HEK293 (cell line): ENCODE data around the gene CCDC187.
A peak's percentile ranks its signal among the peaks of the same experiment; 100 is the strongest.

Experiments used
- CTCF ChIA-PET: fragments of 350-600 bp; formaldehyde crosslinking; extraction: SDS; loops from one replicate; lab custom pipeline; 2021; ENCODE audit warnings: antibody characterized with exemption; lab: Yijun Ruan, JAX
- POLR2A ChIA-PET: fragments of 300-600 bp; formaldehyde crosslinking; extraction: SDS; loops from one replicate; lab custom pipeline; 2020; ENCODE audit warnings: antibody characterized with exemption, inconsistent platforms; lab: Yijun Ruan, JAX
- H3K27ac ChIP-seq: fragments of 200-500 bp; sonication (Bioruptor generic); 2 replicates; pipeline ENCODE4 v1.5.1; 2014; ENCODE audit warnings: low read depth, low read length, control low read depth, inconsistent platforms; ENCODE audit errors: extremely low read depth
- H3K36me3 ChIP-seq, 2 experiments: fragments of 200-500 bp in 1 of 2; sonication (Bioruptor generic) in 1 of 2; 1 replicate in 1 of 2; 2 replicates in 1 of 2; pipeline ENCODE4 v1.5.1; 2014 to 2017; ENCODE audit warnings: inconsistent platforms in 2 of 2, low read length in 2 of 2; ENCODE audit not compliant: control insufficient read depth in 2 of 2, insufficient read depth in 1 of 2
- H3K4me1 ChIP-seq: fragments of 200-500 bp; sonication (Bioruptor generic); 2 replicates; pipeline ENCODE4 v1.5.1; 2014; ENCODE audit warnings: mild to moderate bottlenecking, low read length, inconsistent platforms; ENCODE audit not compliant: control insufficient read depth, insufficient read depth
- H3K4me3 ChIP-seq: 2 replicates; pipeline ENCODE4 v1.5.1; 2011; ENCODE audit warnings: low read depth, mild to moderate bottlenecking, control low read depth, low read length, moderate library complexity
- H3K9me3 ChIP-seq: fragments of 200-500 bp; sonication (Bioruptor generic); 2 replicates; pipeline ENCODE4 v1.5.1; 2014; ENCODE audit warnings: low read depth, low read length, inconsistent platforms; ENCODE audit not compliant: control insufficient read depth, insufficient read depth
- EGR2 ChIP-seq: fragments of 450-650 bp; formaldehyde crosslinking; IDR thresholded peaks from 2 replicates; pipeline ENCODE4 v1.5.1; 2016; ENCODE audit warnings: low read depth, missing biosample characterization, missing genetic modification characterization
- GLIS2 ChIP-seq: fragments of 450-650 bp; formaldehyde crosslinking; IDR thresholded peaks from 2 replicates; pipeline ENCODE4 v1.5.1; 2016; ENCODE audit warnings: missing biosample characterization, missing genetic modification characterization
- SCRT1 ChIP-seq: fragments of 450-650 bp; formaldehyde crosslinking; IDR thresholded peaks from 2 replicates; pipeline ENCODE4 v1.5.1; 2016; ENCODE audit warnings: missing biosample characterization, missing genetic modification characterization, borderline replicate concordance
- SCRT2 ChIP-seq: fragments of 450-650 bp; formaldehyde crosslinking; IDR thresholded peaks from 2 replicates; pipeline ENCODE4 v1.5.1; 2016; ENCODE audit warnings: missing biosample characterization, missing genetic modification characterization
- ZBTB1 ChIP-seq: fragments of 450-650 bp; formaldehyde crosslinking; IDR thresholded peaks from 2 replicates; pipeline ENCODE4 v1.5.1; 2016; ENCODE audit warnings: missing biosample characterization, missing genetic modification characterization
- ZBTB49 ChIP-seq: fragments of 450-650 bp; formaldehyde crosslinking; IDR thresholded peaks from 2 replicates; pipeline ENCODE4 v1.5.1; 2016; ENCODE audit warnings: missing biosample characterization, missing genetic modification characterization, low read depth
- ZFHX2 ChIP-seq: fragments of 450-650 bp; formaldehyde crosslinking; conservative IDR thresholded peaks from 2 replicates; pipeline ENCODE4 v1.5.1; 2016; ENCODE audit warnings: missing biosample characterization, missing genetic modification characterization
- ZIC2 ChIP-seq: fragments of 450-650 bp; formaldehyde crosslinking; IDR thresholded peaks from 2 replicates; pipeline ENCODE4 v1.5.1; 2016; ENCODE audit warnings: missing biosample characterization, missing genetic modification characterization
- ZNF10 ChIP-seq: fragments of 450-650 bp; formaldehyde crosslinking; IDR thresholded peaks from 2 replicates; pipeline ENCODE4 v1.5.1; 2017; ENCODE audit warnings: missing biosample characterization, missing genetic modification characterization
- ZNF18 ChIP-seq: fragments of 450-650 bp; formaldehyde crosslinking; IDR thresholded peaks from 2 replicates; pipeline ENCODE4 v1.5.1; 2016; ENCODE audit warnings: missing biosample characterization, missing genetic modification characterization
- ZNF292 ChIP-seq: fragments of 450-650 bp; formaldehyde crosslinking; IDR thresholded peaks from 2 replicates; pipeline ENCODE4 v1.5.1; 2016; ENCODE audit warnings: low read depth, missing biosample characterization, missing genetic modification characterization, borderline replicate concordance
- ZNF521 ChIP-seq: fragments of 450-650 bp; formaldehyde crosslinking; IDR thresholded peaks from 2 replicates; pipeline ENCODE4 v1.5.1; 2017; ENCODE audit warnings: missing biosample characterization, mild to moderate bottlenecking, missing genetic modification characterization
- ZNF544 ChIP-seq: fragments of 450-650 bp; formaldehyde crosslinking; IDR thresholded peaks from 2 replicates; pipeline ENCODE4 v1.5.0; 2017; ENCODE audit warnings: missing biosample characterization, missing genetic modification characterization
- ZNF747 ChIP-seq: fragments of 450-650 bp; formaldehyde crosslinking; IDR thresholded peaks from 2 replicates; pipeline ENCODE4 v1.5.1; 2016; ENCODE audit warnings: missing biosample characterization, missing genetic modification characterization
- ZSCAN30 ChIP-seq: fragments of 450-650 bp; IDR thresholded peaks from 2 replicates; pipeline ENCODE4 v1.5.1; 2018; ENCODE audit warnings: missing biosample characterization, mild to moderate bottlenecking, missing genetic modification characterization, moderate library complexity
- TF ChIP-seq, protein P1 (sequence below): fragments of 450-650 bp; formaldehyde crosslinking; IDR thresholded peaks from 2 replicates; pipeline ENCODE4 v1.5.1; 2016; ENCODE audit warnings: missing biosample characterization, missing genetic modification characterization, borderline replicate concordance

CCDC187 gene

GRCh38 chr9:136297766-136298735 lies 5.8 kb downstream of the CCDC187 start (continued):
- TF ChIP-seq ZNF10 (tag by site-specific recombination) = no peak

DNA sequence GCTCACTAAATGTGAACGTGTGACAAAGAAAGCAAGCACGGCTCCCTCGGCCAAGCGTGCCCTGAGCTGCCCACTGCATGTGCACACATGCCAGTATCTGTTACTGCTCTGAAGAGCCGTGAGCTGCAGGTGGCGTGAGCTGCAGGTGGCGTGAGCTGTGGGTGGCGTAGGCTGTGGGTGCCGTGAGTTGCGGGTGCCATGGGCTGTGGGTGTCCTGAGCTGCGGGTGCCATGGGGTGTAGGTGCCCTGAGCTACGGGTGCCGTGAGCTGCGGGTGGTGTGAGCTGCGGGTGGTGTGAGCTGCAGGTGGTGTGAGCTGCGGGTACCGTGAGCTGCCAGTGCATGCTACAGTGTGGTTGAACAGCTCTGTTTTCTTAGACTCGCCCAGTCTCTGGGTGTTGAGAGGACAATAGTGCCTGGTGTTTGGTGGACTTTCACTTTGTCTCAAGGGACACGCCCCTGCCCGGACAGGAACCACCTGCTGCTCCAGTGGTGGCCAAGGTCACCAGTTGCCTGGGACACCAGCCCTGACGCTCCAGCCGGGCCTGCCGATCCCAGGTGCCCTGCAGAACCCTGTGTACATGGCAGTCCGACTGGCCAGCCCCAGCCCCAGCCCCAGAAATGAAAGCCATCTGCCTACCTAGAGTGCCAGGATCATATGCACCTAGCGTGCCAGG lies 6.7 kb downstream of the CCDC187 start:
- CTCF ChIA-PET = interaction anchor here (0.5 to 1.5 kb wide), 5 partner anchors 9 to 446 kb away, joined by 3 to 11 read pairs (median 3); no protein-coding TSS in a partner anchor
- Histone ChIP-seq H3K4me1 (no peaks in the 10 kb centered on the region), H3K36me3 (no peaks in the 10 kb centered on the region), H3K27ac (no peak overlapping the region), H3K9me3 (no peaks in the 10 kb centered on the region), H3K4me3 (no peak overlapping the region)
- POLR2A ChIA-PET = no interaction called here
- no peak for TF ChIP-seq ZNF747
- TF ChIP-seq ZSCAN30 = no peak
- TF ChIP-seq ZFHX2 (tag by site-specific recombination) = 0 out of 2 replicates have a peak, but pooled peaks have one; percentile 17
- TF ChIP-seq ZNF521 (tag by site-specific recombination) = no peak
- TF ChIP-seq ZIC2 (tag by site-specific recombination) = peak; percentile 90
- TF ChIP-seq, protein P1, sequence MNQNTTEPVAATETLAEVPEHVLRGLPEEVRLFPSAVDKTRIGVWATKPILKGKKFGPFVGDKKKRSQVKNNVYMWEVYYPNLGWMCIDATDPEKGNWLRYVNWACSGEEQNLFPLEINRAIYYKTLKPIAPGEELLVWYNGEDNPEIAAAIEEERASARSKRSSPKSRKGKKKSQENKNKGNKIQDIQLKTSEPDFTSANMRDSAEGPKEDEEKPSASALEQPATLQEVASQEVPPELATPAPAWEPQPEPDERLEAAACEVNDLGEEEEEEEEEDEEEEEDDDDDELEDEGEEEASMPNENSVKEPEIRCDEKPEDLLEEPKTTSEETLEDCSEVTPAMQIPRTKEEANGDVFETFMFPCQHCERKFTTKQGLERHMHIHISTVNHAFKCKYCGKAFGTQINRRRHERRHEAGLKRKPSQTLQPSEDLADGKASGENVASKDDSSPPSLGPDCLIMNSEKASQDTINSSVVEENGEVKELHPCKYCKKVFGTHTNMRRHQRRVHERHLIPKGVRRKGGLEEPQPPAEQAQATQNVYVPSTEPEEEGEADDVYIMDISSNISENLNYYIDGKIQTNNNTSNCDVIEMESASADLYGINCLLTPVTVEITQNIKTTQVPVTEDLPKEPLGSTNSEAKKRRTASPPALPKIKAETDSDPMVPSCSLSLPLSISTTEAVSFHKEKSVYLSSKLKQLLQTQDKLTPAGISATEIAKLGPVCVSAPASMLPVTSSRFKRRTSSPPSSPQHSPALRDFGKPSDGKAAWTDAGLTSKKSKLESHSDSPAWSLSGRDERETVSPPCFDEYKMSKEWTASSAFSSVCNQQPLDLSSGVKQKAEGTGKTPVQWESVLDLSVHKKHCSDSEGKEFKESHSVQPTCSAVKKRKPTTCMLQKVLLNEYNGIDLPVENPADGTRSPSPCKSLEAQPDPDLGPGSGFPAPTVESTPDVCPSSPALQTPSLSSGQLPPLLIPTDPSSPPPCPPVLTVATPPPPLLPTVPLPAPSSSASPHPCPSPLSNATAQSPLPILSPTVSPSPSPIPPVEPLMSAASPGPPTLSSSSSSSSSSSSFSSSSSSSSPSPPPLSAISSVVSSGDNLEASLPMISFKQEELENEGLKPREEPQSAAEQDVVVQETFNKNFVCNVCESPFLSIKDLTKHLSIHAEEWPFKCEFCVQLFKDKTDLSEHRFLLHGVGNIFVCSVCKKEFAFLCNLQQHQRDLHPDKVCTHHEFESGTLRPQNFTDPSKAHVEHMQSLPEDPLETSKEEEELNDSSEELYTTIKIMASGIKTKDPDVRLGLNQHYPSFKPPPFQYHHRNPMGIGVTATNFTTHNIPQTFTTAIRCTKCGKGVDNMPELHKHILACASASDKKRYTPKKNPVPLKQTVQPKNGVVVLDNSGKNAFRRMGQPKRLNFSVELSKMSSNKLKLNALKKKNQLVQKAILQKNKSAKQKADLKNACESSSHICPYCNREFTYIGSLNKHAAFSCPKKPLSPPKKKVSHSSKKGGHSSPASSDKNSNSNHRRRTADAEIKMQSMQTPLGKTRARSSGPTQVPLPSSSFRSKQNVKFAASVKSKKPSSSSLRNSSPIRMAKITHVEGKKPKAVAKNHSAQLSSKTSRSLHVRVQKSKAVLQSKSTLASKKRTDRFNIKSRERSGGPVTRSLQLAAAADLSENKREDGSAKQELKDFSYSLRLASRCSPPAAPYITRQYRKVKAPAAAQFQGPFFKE (tag by site-specific recombination) = no peak
- TF ChIP-seq ZNF18 (tag by site-specific recombination) = peak; percentile 91
- no peak for TF ChIP-seq ZNF544 (tag by site-specific recombination)
- TF ChIP-seq EGR2 (tag by site-specific recombination) = 0 out of 2 replicates have a peak, but pooled peaks have one; percentile 15
- no peak for TF ChIP-seq ZNF292 (tag by site-specific recombination)
- peak; percentile 40; the same call in 1 of the 2 replicates for TF ChIP-seq GLIS2 (tag by site-specific recombination)
- TF ChIP-seq SCRT2 (tag by site-specific recombination) = peak; percentile 83
- TF ChIP-seq SCRT1 (tag by site-specific recombination) = peak; percentile 92; the same call in 1 of the 2 replicates
- no peak for TF ChIP-seq ZBTB49 (tag by site-specific recombination)
- no peak for TF ChIP-seq ZBTB1 (tag by site-specific recombination)
